Measurements from ENCODE around the gene MAGI2. TPM values are rescaled to one million over a fixed set of nuclear protein-coding genes. Genes with fewer than 3 reads are reported as not detected.

The MAGI2 gene
- total RNA-seq, 3 donors from 2014 or later = 9.8 to 22.7 (median 20.2) TPM

- no peak overlapping the region for H3K27ac ChIP-seq
- no peaks in the 10 kb centered on the region for H3K4me1 ChIP-seq
- H3K9me3 ChIP-seq = no peaks in the 10 kb centered on the region
- no peak for TF ChIP-seq CTCF (IDR thresholded peaks at IDR 0.05)
- no peak for TF ChIP-seq POLR2A (IDR thresholded peaks at IDR 0.05)
- TF ChIP-seq POLR2AphosphoS5 (IDR thresholded peaks at IDR 0.05) = no peak
- no peak overlapping the region for H3K4me3 ChIP-seq
- H3K36me3 ChIP-seq = no peaks in the 10 kb centered on the region
- intact Hi-C loops (cut with DNase I; ENCODE audit: low total_unique reads) = no loop called here
- H3K27me3 ChIP-seq = no peaks in the 10 kb centered on the region
- no peak for DNase-seq (ENCODE audit: low spot score in 2 of 2)
Measured at GRCh38 chr7:78684201-78684600, 769.3 kb downstream of the MAGI2 start.

- Histone ChIP-seq H3K4me1 (no peaks in the 10 kb centered on the region), H3K4me3 (no peak overlapping the region), H3K27ac (no peak overlapping the region), H3K36me3 (no peaks in the 10 kb centered on the region), H3K9me3 (no peaks in the 10 kb centered on the region), H3K27me3 (no peaks in the 10 kb centered on the region)
- DNase-seq (ENCODE audit: low spot score in 2 of 2) = no peak
- TF ChIP-seq POLR2A (IDR thresholded peaks at IDR 0.05) (no peak), CTCF (IDR thresholded peaks at IDR 0.05) (no peak), POLR2AphosphoS5 (IDR thresholded peaks at IDR 0.05) (no peak)
- intact Hi-C loops (cut with DNase I; ENCODE audit: low total_unique reads) = no loop called here
Measured at GRCh38 chr7:78683566-78683965, 769.9 kb downstream of the MAGI2 start.

- TF ChIP-seq POLR2A (IDR thresholded peaks at IDR 0.05) (no peak), CTCF (IDR thresholded peaks at IDR 0.05) (no peak), POLR2AphosphoS5 (IDR thresholded peaks at IDR 0.05) (no peak)
Measured at GRCh38 chr7:78679112-78679876, 774.2 kb downstream of the MAGI2 start.

GRCh38 chr7:78677391-78677790, 776.1 kb downstream of the MAGI2 start:
- intact Hi-C loops (cut with DNase I; ENCODE audit: low total_unique reads) = no loop called here
- H3K36me3 ChIP-seq = no peaks in the 10 kb centered on the region
- no peak overlapping the region for H3K4me3 ChIP-seq
- H3K4me1 ChIP-seq = no peaks in the 10 kb centered on the region
- TF ChIP-seq POLR2A (IDR thresholded peaks at IDR 0.05) = no peak
- no peak for TF ChIP-seq CTCF (IDR thresholded peaks at IDR 0.05)
- no peaks in the 10 kb centered on the region for H3K27me3 ChIP-seq
- DNase-seq (ENCODE audit: low spot score in 2 of 2) = no peak
- H3K27ac ChIP-seq = no peak overlapping the region
- no peaks in the 10 kb centered on the region for H3K9me3 ChIP-seq

More at GRCh38 chr7:78679112-78679876, 774.2 kb downstream of the MAGI2 start:
- intact Hi-C loops (cut with DNase I; ENCODE audit: low total_unique reads) = no loop called here
- Histone ChIP-seq H3K27ac (no peak overlapping the region), H3K4me1 (no peaks in the 10 kb centered on the region), H3K4me3 (no peak overlapping the region), H3K27me3 (no peaks in the 10 kb centered on the region), H3K9me3 (no peaks in the 10 kb centered on the region), H3K36me3 (no peaks in the 10 kb centered on the region)
- DNase-seq (ENCODE audit: low spot score in 2 of 2) = no peak

- Histone ChIP-seq H3K4me3 (no peak overlapping the region), H3K27me3 (no peaks in the 10 kb centered on the region), H3K9me3 (no peaks in the 10 kb centered on the region), H3K4me1 (no peaks in the 10 kb centered on the region), H3K27ac (no peak overlapping the region), H3K36me3 (no peaks in the 10 kb centered on the region)
- intact Hi-C loops (cut with DNase I; ENCODE audit: low total_unique reads) = no loop called here
- no peak for TF ChIP-seq POLR2AphosphoS5 (IDR thresholded peaks at IDR 0.05)
- no peak for TF ChIP-seq POLR2A (IDR thresholded peaks at IDR 0.05)
- TF ChIP-seq CTCF (IDR thresholded peaks at IDR 0.05) = no peak
- DNase-seq (ENCODE audit: low spot score in 2 of 2) = no peak
Measured at GRCh38 chr7:78675511-78675910, 778.0 kb downstream of the MAGI2 start.

Measured in breast epithelium (tissue), 4 donors.